ENCODE data around the gene PMM2. TPM values are rescaled to one million over a fixed set of nuclear protein-coding genes. Genes with fewer than 3 reads are reported as not detected.

The PMM2 gene
- total and polyA plus RNA-seq, 2 experiments from 2014 or later, result 39.6 to 46.4 TPM

GRCh38 chr16:8859913-8860881 lies 62.6 kb downstream of the PMM2 start:
- H3F3A ChIP-seq (ENCODE audit: insufficient read depth), result peaks cover 34% of the 10 kb centered on the region
- H2AFZ ChIP-seq, result no peak overlapping the region
- TF ChIP-seq EZH2phosphoT487 (IDR thresholded peaks at IDR 0.05; ENCODE audit: insufficient read depth, low read depth) (no peak), EZH2 (IDR thresholded peaks at IDR 0.05; ENCODE audit: insufficient read depth, poor library complexity, severe bottlenecking) (no peak)
- H3K4me1 ChIP-seq (ENCODE audit: insufficient read depth), result peaks cover 15% of the 10 kb centered on the region
- no peaks in the 10 kb centered on the region for H3K27me3 ChIP-seq (replicated peaks; ENCODE audit: insufficient read depth)
- peak; percentile 47 for DNase-seq
- H3K9me3 ChIP-seq (ENCODE audit: low read depth), result no peaks in the 10 kb centered on the region
- peaks cover 5% of the 10 kb centered on the region; the same call in 1 of the 2 replicates for H3K36me3 ChIP-seq (ENCODE audit: low read depth)
- WGBS, 2 experiments (ENCODE audit: low coverage in 1 of 2, low lambda C conversion rate in 2 of 2, missing lambda C conversion rate in 2 of 2), result 72 to 74% methylated on average over 25 of the region's 25 CpGs
- H3K4me2 ChIP-seq (ENCODE audit: unreplicated experiment), result no peak overlapping the region
- H3K4me3 ChIP-seq, result no peak overlapping the region
- no peak overlapping the region for H3K27ac ChIP-seq
- peaks cover 73% of the 10 kb centered on the region for H3K79me2 ChIP-seq (ENCODE audit: insufficient read depth)
- no peak overlapping the region for H3K9ac ChIP-seq
- H3K9me2 ChIP-seq (ENCODE audit: insufficient read depth), result no peaks in the 10 kb centered on the region
- in situ Hi-C loops (cut with MboI), result no loop called here
- peaks cover 2% of the 10 kb centered on the region; the same call in 1 of the 2 replicates for H4K20me1 ChIP-seq (ENCODE audit: insufficient read depth)

GRCh38 chr16:8861563-8862308 lies 64.1 kb downstream of the PMM2 start:
- peaks cover 2% of the 10 kb centered on the region; the same call in 1 of the 2 replicates for H4K20me1 ChIP-seq (ENCODE audit: insufficient read depth)
- H3K27ac ChIP-seq, result no peak overlapping the region
- DNase-seq, result peak; percentile 38
- no peak overlapping the region for H3K4me3 ChIP-seq
- no peak for TF ChIP-seq EZH2phosphoT487 (IDR thresholded peaks at IDR 0.05; ENCODE audit: insufficient read depth, low read depth)
- TF ChIP-seq EZH2 (IDR thresholded peaks at IDR 0.05; ENCODE audit: insufficient read depth, poor library complexity, severe bottlenecking), result no peak
- in situ Hi-C loops (cut with MboI), result no loop called here
- H3K36me3 ChIP-seq (ENCODE audit: low read depth), result no peaks in the 10 kb centered on the region; the same call in 1 of the 2 replicates
- H3K9ac ChIP-seq, result no peak overlapping the region
- no peak overlapping the region for H3K4me2 ChIP-seq (ENCODE audit: unreplicated experiment)
- peaks cover 22% of the 10 kb centered on the region for H3K4me1 ChIP-seq (ENCODE audit: insufficient read depth)
- peaks cover 88% of the 10 kb centered on the region for H3K79me2 ChIP-seq (ENCODE audit: insufficient read depth)
- H3F3A ChIP-seq (ENCODE audit: insufficient read depth), result peaks cover 19% of the 10 kb centered on the region
- no peaks in the 10 kb centered on the region for H3K9me2 ChIP-seq (ENCODE audit: insufficient read depth)
- WGBS, 2 experiments (ENCODE audit: low coverage in 1 of 2, low lambda C conversion rate in 2 of 2, missing lambda C conversion rate in 2 of 2), result 62 to 65% methylated on average over 13 to 14 of the region's 14 CpGs
- H2AFZ ChIP-seq, result no peak overlapping the region
- no peaks in the 10 kb centered on the region for H3K27me3 ChIP-seq (replicated peaks; ENCODE audit: insufficient read depth)
- no peaks in the 10 kb centered on the region for H3K9me3 ChIP-seq (ENCODE audit: low read depth)

GRCh38 chr16:8862309-8863130 lies 64.9 kb downstream of the PMM2 start:
- TF ChIP-seq EZH2 (IDR thresholded peaks at IDR 0.05; ENCODE audit: insufficient read depth, poor library complexity, severe bottlenecking) (no peak), EZH2phosphoT487 (IDR thresholded peaks at IDR 0.05; ENCODE audit: insufficient read depth, low read depth) (no peak)
- Histone ChIP-seq H3K9me3 (ENCODE audit: low read depth) (no peaks in the 10 kb centered on the region), H3K27me3 (replicated peaks; ENCODE audit: insufficient read depth) (no peaks in the 10 kb centered on the region), H3K9me2 (ENCODE audit: insufficient read depth) (no peaks in the 10 kb centered on the region), H4K20me1 (ENCODE audit: insufficient read depth) (peaks cover 2% of the 10 kb centered on the region; the same call in 1 of the 2 replicates), H3F3A (ENCODE audit: insufficient read depth) (peaks cover 22% of the 10 kb centered on the region), H2AFZ (no peak overlapping the region), H3K79me2 (ENCODE audit: insufficient read depth) (peaks cover 96% of the 10 kb centered on the region), H3K9ac (no peak overlapping the region), H3K27ac (no peak overlapping the region), H3K4me2 (ENCODE audit: unreplicated experiment) (no peak overlapping the region), H3K36me3 (ENCODE audit: low read depth) (no peaks in the 10 kb centered on the region), H3K4me1 (ENCODE audit: insufficient read depth) (peaks cover 22% of the 10 kb centered on the region), H3K4me3 (no peak overlapping the region)
- in situ Hi-C loops (cut with MboI), result no loop called here
- WGBS, 2 experiments (ENCODE audit: low coverage in 1 of 2, low lambda C conversion rate in 2 of 2, missing lambda C conversion rate in 2 of 2), result 78 to 80% methylated on average over 13 to 14 of the region's 14 CpGs
- no peak for DNase-seq
